ENCODE measurements around the gene MUC13.

GRCh38 chr3:124973290-124973689 lies 38.7 kb upstream of the MUC13 start:
- TF ChIP-seq CTCF (IDR thresholded peaks at IDR 0.05) (no peak), ZFX (IDR thresholded peaks at IDR 0.05; ENCODE audit: borderline replicate concordance) (no peak)
